ENCODE results near the gene P2RY6.

Gene P2RY6

GRCh38 chr11:73326929-73327811, 55.0 kb downstream of the P2RY6 start:
- no peak overlapping the region for H3K27ac ChIP-seq
- TF ChIP-seq ZFX (IDR thresholded peaks at IDR 0.05) (no peak), CTCF (conservative IDR thresholded peaks at IDR 0.05) (no peak)

- TF ChIP-seq ZFX (IDR thresholded peaks at IDR 0.05) (no peak), CTCF (conservative IDR thresholded peaks at IDR 0.05) (no peak)
- no peak overlapping the region for H3K27ac ChIP-seq
Measured at GRCh38 chr11:73327812-73328364, 55.8 kb downstream of the P2RY6 start.

- no peak for TF ChIP-seq ZFX (IDR thresholded peaks at IDR 0.05)
- TF ChIP-seq CTCF (conservative IDR thresholded peaks at IDR 0.05) = no peak; the same call in 1 of the 2 replicates
- no peak overlapping the region for H3K27ac ChIP-seq
Measured at GRCh38 chr11:73330569-73331093, 58.5 kb downstream of the P2RY6 start.

GRCh38 chr11:73331138-73331916, 59.2 kb downstream of the P2RY6 start:
- no peak overlapping the region for H3K27ac ChIP-seq
- TF ChIP-seq ZFX (IDR thresholded peaks at IDR 0.05) (no peak), CTCF (conservative IDR thresholded peaks at IDR 0.05) (no peak)

GRCh38 chr11:73333173-73333572, 61.0 kb downstream of the P2RY6 start:
- no peak overlapping the region for H3K27ac ChIP-seq
- TF ChIP-seq CTCF (conservative IDR thresholded peaks at IDR 0.05) (no peak), ZFX (IDR thresholded peaks at IDR 0.05) (no peak)

- H3K27ac ChIP-seq = no peak overlapping the region
- TF ChIP-seq ZFX (IDR thresholded peaks at IDR 0.05) (no peak), CTCF (conservative IDR thresholded peaks at IDR 0.05) (no peak)
Measured at GRCh38 chr11:73333640-73334383, 61.7 kb downstream of the P2RY6 start.
